22Rv1 (cell line): Measurements from ENCODE around the gene NT5DC2.
A peak's percentile ranks its signal among the peaks of the same experiment; 100 is the strongest.

Experiments used
- CTCF ChIP-seq: fragments of 450-650 bp; IDR thresholded peaks from 2 replicates; pipeline ENCODE4 v1.5.1; 2017; ENCODE audit warnings: mild to moderate bottlenecking
- ZFX ChIP-seq: fragments of 450-650 bp; IDR thresholded peaks from 2 replicates; pipeline ENCODE4 v1.6.1; 2017; ENCODE audit warnings: antibody characterized with exemption, borderline replicate concordance

GRCh38 chr3:52481819-52482521 is 51.7 kb downstream of the NT5DC2 start:
- TF ChIP-seq CTCF: peak; percentile 74
- no peak for TF ChIP-seq ZFX
